Testis (tissue), 3 donors: ENCODE measurements around the gene IL3. TPM values are rescaled to one million over a fixed set of nuclear protein-coding genes. Genes with fewer than 3 reads are reported as not detected.

Experiments
- DNase-seq: peaks from one replicate; pipeline ENCODE4 v3.0.0-alpha.2; 2019
- H3K27ac ChIP-seq, 2 donors: fragments of 200-600 bp; sonication (generic); one replicate each; pipeline ENCODE4 v1.5.1; 2019
- H3K27me3 ChIP-seq: fragments of 200-600 bp; sonication (generic); one replicate; pipeline ENCODE4 v1.5.1; 2019
- H3K36me3 ChIP-seq: fragments of 200-600 bp; sonication (generic); one replicate; pipeline ENCODE4 v1.5.1; 2017; ENCODE audit warnings: low read depth; ENCODE audit errors: missing control alignments
- H3K4me1 ChIP-seq: fragments of 200-600 bp; sonication (generic); one replicate; pipeline ENCODE4 v1.5.1; 2019
- H3K4me3 ChIP-seq, 2 donors: fragments of 200-600 bp; sonication (generic); one replicate each; pipeline ENCODE4 v1.5.1; 2017 to 2019
- H3K9me3 ChIP-seq: fragments of 200-600 bp; sonication (generic); one replicate; pipeline ENCODE4 v1.5.1; 2017
- CTCF ChIP-seq, 3 experiments: fragments of 450-650 bp in 2 of 3; fragments of 200-600 bp in 1 of 3; sonication (generic) in 1 of 3; IDR thresholded peaks; one replicate each; pipeline ENCODE4 v1.5.1; 2016 to 2019; ENCODE audit warnings: antibody characterized with exemption in 3 of 3, mild to moderate bottlenecking in 2 of 3, moderate library complexity in 1 of 3
- POLR2A ChIP-seq: fragments of 450-650 bp; IDR thresholded peaks from one replicate; pipeline ENCODE4 v1.6.1; 2017; ENCODE audit warnings: antibody characterized with exemption, mild to moderate bottlenecking, moderate library complexity
- WGBS, 2 donors: methylation state at CpG; one replicate each; pipeline ENCODE4 v1.1.5; 2018; 5-methylcytosine and 5-hydroxymethylcytosine counted together
- intact Hi-C: fragments of 100-400 bp; cut with DNase I; formaldehyde crosslinking; loops from one replicate; pipeline ENCODE4 v1.15.1; 2023; ENCODE audit warnings: low total_unique reads
- polyA plus RNA-seq: library from polyadenylated mRNA; stranded (reverse); fragments of 350-450 nt; fragmentation: Illumina TruSeq; extraction: RNeasy Lipid Tissue Mini Kit (QIAGEN cat#74804); gene quantifications from one replicate; pipeline ENCODE4 v1.2.3, GENCODE V29; 2014; ENCODE audit warnings: low read depth, low replicate concordance; ENCODE audit not compliant: insufficient read depth
- total RNA-seq, 2 donors: library from RNA; depleted of rRNA; stranded (reverse); fragments of >200 nt; gene quantifications; one replicate each; pipeline ENCODE4 v1.2.3, GENCODE V29; 2016

IL3 gene
- total and polyA plus RNA-seq, 3 donors from 2014 or later: 0.39 TPM; not detected in 2

DNA sequence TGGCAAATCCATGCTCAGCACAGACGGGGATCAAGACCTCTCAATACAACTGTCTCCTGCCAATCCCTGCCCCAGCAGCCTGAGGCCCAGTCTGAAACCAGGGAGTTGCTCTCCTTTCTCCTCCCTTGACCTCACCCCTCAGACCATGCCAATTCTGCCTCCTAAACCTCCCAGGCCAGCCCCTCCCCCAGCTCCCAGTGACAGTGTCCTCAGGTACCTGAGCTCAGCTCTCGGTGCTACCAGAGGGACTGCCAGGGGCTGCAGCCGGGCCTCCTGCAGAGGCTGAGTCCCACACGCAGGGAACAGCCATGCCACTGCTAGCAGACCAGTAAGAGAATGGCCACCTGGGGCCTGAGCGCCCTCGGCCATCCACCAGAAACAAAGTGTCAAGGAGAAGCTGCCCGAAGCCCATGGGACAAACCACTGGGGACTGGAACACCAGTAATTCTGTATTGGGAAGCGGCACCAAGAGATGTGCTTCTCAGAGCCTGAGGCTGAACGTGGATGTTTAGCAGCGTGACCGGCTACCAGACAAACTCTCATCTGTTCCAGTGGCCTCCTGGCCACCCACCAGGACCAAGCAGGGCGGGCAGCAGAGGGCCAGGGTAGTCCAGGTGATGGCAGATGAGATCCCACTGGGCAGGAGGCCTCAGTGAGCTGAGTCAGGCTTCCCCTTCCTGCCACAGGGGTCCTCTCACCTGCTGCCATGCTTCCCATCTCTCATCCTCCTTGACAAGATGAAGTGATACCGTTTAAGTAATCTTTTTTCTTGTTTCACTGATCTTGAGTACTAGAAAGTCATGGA is 557 bp upstream of the IL3 start:
- no peaks in the 10 kb centered on the region for H3K4me1 ChIP-seq
- no peaks in the 10 kb centered on the region for H3K36me3 ChIP-seq
- intact Hi-C loops: no loop called here
- H3K4me3 ChIP-seq: no peak overlapping the region
- H3K9me3 ChIP-seq: no peaks in the 10 kb centered on the region
- no peak for TF ChIP-seq CTCF (IDR thresholded peaks at IDR 0.05)
- no peak for TF ChIP-seq POLR2A
- H3K27ac ChIP-seq: no peak overlapping the region
- 91% methylated on average over 8 to 13 of the region's 13 CpGs for WGBS, 2 donors
- DNase-seq: peak; percentile 4
- H3K27me3 ChIP-seq: no peaks in the 10 kb centered on the region

GRCh38 chr5:132063090-132063911 is 2.8 kb downstream of the IL3 start:
- DNase-seq: peak; percentile 86
- no peaks in the 10 kb centered on the region for H3K36me3 ChIP-seq
- H3K27ac ChIP-seq: no peak overlapping the region
- intact Hi-C loops: no loop called here
- no peaks in the 10 kb centered on the region for H3K9me3 ChIP-seq
- peak; percentile 76 to 94 (median 79) for TF ChIP-seq CTCF (IDR thresholded peaks at IDR 0.05)
- no peak for TF ChIP-seq POLR2A
- H3K4me3 ChIP-seq: no peak overlapping the region
- WGBS, 2 donors: 47 to 59% methylated on average over 8 to 9 of the region's 9 CpGs
- no peaks in the 10 kb centered on the region for H3K27me3 ChIP-seq
- no peaks in the 10 kb centered on the region for H3K4me1 ChIP-seq

- 55 to 77% methylated on average over 3 to 5 of the region's 5 CpGs for WGBS, 2 donors
- TF ChIP-seq CTCF (IDR thresholded peaks at IDR 0.05) (no peak), POLR2A (no peak)
- H3K36me3 ChIP-seq: no peaks in the 10 kb centered on the region
- no peak for DNase-seq
- H3K27me3 ChIP-seq: no peaks in the 10 kb centered on the region
- intact Hi-C loops: no loop called here
- no peaks in the 10 kb centered on the region for H3K9me3 ChIP-seq
- no peak overlapping the region for H3K4me3 ChIP-seq
- H3K27ac ChIP-seq: no peak overlapping the region
- H3K4me1 ChIP-seq: no peaks in the 10 kb centered on the region
Measured at GRCh38 chr5:132064140-132064539, 3.7 kb downstream of the IL3 start.

DNA sequence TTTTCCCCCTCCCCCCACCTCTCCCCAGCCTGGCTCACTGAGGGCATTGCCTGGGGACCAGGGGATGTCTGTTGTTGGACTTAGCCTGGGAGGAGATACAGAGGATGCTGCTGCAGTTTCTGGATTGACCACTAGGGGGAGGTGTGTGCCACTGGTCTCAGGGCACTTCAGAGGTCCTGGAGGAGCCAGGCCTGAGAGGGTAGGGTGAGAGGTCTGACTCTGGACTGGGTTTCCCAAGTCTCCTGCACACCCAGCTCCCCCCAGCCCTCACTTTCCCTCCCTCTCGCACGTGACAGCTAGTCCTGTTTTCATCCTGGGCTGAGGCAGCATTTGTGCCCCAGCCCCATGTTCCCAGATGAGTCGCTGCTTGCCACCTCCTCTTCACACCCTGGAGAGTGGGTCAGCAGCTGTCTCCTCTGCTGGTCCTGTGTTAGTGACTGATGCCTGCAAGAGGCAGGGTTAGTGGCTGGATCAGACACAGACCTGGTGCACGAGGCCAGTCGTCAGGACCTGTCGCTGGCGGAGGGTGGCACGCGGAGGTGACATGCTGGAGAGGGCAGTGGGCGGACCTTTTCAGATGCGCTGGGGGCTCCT is 4.4 kb downstream of the IL3 start:
- H3K36me3 ChIP-seq: no peaks in the 10 kb centered on the region
- H3K4me1 ChIP-seq: no peaks in the 10 kb centered on the region
- no peak overlapping the region for H3K27ac ChIP-seq
- peak; percentile 90 for DNase-seq
- H3K4me3 ChIP-seq: no peak overlapping the region
- WGBS, 2 donors: 86 to 87% methylated on average over 9 to 11 of the region's 11 CpGs
- TF ChIP-seq CTCF (IDR thresholded peaks at IDR 0.05) (peak; percentile 67 to 96 (median 77)), POLR2A (no peak)
- H3K9me3 ChIP-seq: no peaks in the 10 kb centered on the region
- intact Hi-C loops: no loop called here
- H3K27me3 ChIP-seq: no peaks in the 10 kb centered on the region
